Glomerular visceral epithelial cell (primary cell): ENCODE data around the gene ZFP64.
A peak's percentile ranks its signal among the peaks of the same experiment; 100 is the strongest.
"Not testable (repeated sequence)": the region's sequence is repeated elsewhere in the genome, so short reads cannot be mapped to it uniquely, and the experiment has no call there.

Source experiments
- DNase-seq: peaks from one replicate; pipeline ENCODE4 v3.0.0-alpha.2; 2016; ENCODE audit errors: extremely low spot score

ZFP64 gene

GRCh38 chr20:52201395-52201794, 9.8 kb upstream of the ZFP64 start:
- no peak for DNase-seq

GRCh38 chr20:52200870-52201269, 9.3 kb upstream of the ZFP64 start:
- no peak for DNase-seq

- no peak for DNase-seq
Observed at GRCh38 chr20:52196845-52197244, 5.3 kb upstream of the ZFP64 start.

- no peak for DNase-seq
Observed at GRCh38 chr20:52193886-52194545, 2.4 kb upstream of the ZFP64 start.

GRCh38 chr20:52193133-52193532, 1.6 kb upstream of the ZFP64 start:
- no peak for DNase-seq

GRCh38 chr20:52192719-52193007, 1.1 kb upstream of the ZFP64 start:
- DNase-seq = not testable (repeated sequence)

- peak; percentile 41 for DNase-seq
Observed at GRCh38 chr20:52191916-52192718, 538 bp upstream of the ZFP64 start.

- peak; percentile 46 for DNase-seq
Observed at GRCh38 chr20:52190437-52191131, 995 bp downstream of the ZFP64 start.

- no peak for DNase-seq
Observed at GRCh38 chr20:52181766-52182165, 9.8 kb downstream of the ZFP64 start.

- DNase-seq = no peak
Observed at GRCh38 chr20:52180180-52180840, 11.3 kb downstream of the ZFP64 start.

- DNase-seq = no peak
Observed at GRCh38 chr20:52179331-52180179, 12.0 kb downstream of the ZFP64 start.

- DNase-seq = no peak
Observed at GRCh38 chr20:52178691-52179090, 12.9 kb downstream of the ZFP64 start.

GRCh38 chr20:52175840-52176239, 15.7 kb downstream of the ZFP64 start:
- no peak for DNase-seq

GRCh38 chr20:52172392-52173047, 19.1 kb downstream of the ZFP64 start:
- no peak for DNase-seq

- DNase-seq = no peak
Observed at GRCh38 chr20:52171025-52171424, 20.6 kb downstream of the ZFP64 start.

- no peak for DNase-seq
Observed at GRCh38 chr20:52168116-52168515, 23.5 kb downstream of the ZFP64 start.

- DNase-seq = no peak
Observed at GRCh38 chr20:52167232-52167840, 24.2 kb downstream of the ZFP64 start.

- no peak for DNase-seq
Observed at GRCh38 chr20:52166150-52166549, 25.4 kb downstream of the ZFP64 start.

GRCh38 chr20:52160621-52161204, 30.9 kb downstream of the ZFP64 start:
- DNase-seq = no peak

- no peak for DNase-seq
Observed at GRCh38 chr20:52160049-52160570, 31.5 kb downstream of the ZFP64 start.
